NCI-H146 treated with DMSO at 0.1 percent for 48 hours (cell line): ENCODE results near the gene USH1G.
A peak's percentile ranks its signal among the peaks of the same experiment; 100 is the strongest.
"Not testable (repeated sequence)": the region's sequence is repeated elsewhere in the genome, so short reads cannot be mapped to it uniquely, and the experiment has no call there.

ENCODE experiments used
- DNase-seq: peaks from one replicate; lab custom pipeline; 2025; ENCODE audit not compliant: unreplicated experiment; lab: John Stamatoyannopoulos, UW

Gene USH1G

GRCh38 chr17:74935585-74936469, 12.8 kb upstream of the USH1G start, which contains the start of gene OTOP3:
OTOP3 (plus strand) TSS chr17:74935898; CDS start chr17:74935922, 24 bp downstream.
- peak; percentile 66 for DNase-seq

- no peak for DNase-seq
Measured at GRCh38 chr17:74935048-74935447, 12.0 kb upstream of the USH1G start.

- no peak for DNase-seq
Measured at GRCh38 chr17:74930535-74931036, 7.5 kb upstream of the USH1G start.

- DNase-seq, result no peak
Measured at GRCh38 chr17:74928786-74929185, 5.7 kb upstream of the USH1G start.

- no peak for DNase-seq
Measured at GRCh38 chr17:74925242-74925641, 2.2 kb upstream of the USH1G start.

DNA sequence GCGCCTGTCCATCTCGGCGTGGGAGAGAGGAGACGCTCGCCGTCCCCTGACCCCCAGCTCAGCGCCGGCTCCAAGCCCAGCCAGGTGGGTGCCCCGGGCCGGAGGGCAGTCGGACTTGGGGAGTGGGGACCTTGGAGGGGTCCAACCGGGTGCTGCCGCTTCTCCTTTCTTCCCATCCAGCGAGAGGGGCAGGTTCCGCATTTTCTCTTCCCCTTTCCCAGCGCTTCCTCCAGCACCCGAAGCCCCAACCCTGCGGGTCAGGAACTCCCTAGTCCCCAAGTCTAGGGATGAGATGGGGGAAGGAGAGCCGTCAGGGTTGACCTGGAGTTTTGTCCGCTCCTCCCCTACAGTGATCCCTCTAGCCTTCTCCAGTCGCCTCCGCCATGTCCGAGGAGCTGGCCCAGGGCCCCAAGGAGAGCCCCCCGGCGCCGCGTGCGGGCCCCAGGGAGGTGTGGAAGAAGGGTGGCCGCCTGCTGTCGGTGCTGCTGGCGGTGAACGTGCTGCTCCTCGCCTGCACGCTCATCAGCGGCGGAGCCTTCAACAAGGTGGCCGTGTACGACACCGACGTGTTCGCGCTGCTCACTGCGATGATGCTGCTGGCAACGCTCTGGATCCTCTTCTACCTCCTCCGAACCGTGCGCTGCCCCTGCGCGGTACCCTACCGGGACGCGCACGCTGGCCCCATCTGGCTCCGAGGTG, 1.3 kb upstream of the USH1G start, which contains the start of gene OTOP2:
Gene OTOP2, plus strand, starts transcription at position 24 of the 699 bp plus-strand sequence. Its CDS starts 360 bp downstream, at position 384.
- DNase-seq, result no peak

GRCh38 chr17:74923538-74924249, 639 bp upstream of the USH1G start:
- DNase-seq, result no peak

- no peak for DNase-seq
Measured at GRCh38 chr17:74922172-74922571, 883 bp downstream of the USH1G start.

DNA sequence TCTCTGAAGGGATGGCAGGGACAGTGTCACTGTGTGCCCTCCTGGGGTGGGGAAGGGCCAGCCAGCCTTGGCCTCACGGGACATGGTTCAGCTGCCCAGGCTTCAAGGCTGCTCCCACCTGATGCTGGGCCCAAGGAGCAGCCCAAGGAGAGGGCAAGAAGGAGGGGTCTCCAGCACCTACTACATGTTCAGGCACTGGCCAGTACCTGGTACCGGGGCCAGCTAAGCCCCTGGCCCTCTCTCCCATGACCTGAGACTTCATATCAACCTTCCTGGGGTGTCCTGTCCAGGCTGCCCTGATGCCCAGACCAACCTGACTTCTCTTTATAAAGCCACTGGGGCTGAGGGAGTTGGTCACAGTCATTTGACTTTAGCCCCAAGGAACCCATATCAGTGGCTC, 1.3 kb downstream of the USH1G start:
- DNase-seq, result no peak

- DNase-seq, result no peak
Measured at GRCh38 chr17:74921026-74921681, 1.9 kb downstream of the USH1G start.

DNA sequence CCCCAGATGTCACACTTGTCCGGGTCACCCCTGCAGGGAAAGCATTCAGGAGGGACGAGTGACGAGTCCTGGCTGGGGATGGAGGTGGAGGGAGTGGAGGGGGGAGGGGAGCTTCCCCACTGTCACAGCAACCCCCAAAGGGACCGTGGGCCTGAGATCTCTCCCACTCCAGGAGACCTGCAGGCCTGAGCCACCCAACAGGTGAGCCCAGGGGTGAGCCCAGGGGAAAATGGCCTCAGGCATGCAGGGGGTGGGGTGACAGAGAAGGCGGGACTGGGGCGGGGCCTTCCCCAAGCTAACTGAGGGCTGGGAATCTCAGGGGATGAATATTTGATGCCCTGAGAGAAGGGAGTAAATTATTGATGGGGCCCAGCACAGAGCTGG, 2.4 kb downstream of the USH1G start:
- DNase-seq, result peak; percentile 15

DNA sequence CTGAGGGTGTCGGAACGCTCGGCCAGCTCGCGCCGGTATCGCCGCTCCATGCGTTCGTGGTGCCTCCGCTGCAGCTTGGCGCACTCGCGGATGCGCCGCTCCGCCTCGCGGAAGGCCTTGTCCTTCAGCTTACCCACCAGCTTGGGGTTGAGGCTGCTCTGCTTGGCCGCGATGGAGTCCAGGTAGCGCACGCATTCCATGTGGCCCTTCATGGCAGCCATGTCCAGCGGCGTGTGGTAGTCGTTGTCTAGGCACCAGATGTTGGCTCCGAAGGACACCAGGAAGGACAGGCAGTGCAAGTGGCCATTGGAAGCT, 2.8 kb downstream of the USH1G start:
- no peak for DNase-seq

GRCh38 chr17:74919440-74920305, 3.4 kb downstream of the USH1G start:
- DNase-seq, result peak; percentile 18

GRCh38 chr17:74918906-74919305, 4.1 kb downstream of the USH1G start:
- no peak for DNase-seq

DNA sequence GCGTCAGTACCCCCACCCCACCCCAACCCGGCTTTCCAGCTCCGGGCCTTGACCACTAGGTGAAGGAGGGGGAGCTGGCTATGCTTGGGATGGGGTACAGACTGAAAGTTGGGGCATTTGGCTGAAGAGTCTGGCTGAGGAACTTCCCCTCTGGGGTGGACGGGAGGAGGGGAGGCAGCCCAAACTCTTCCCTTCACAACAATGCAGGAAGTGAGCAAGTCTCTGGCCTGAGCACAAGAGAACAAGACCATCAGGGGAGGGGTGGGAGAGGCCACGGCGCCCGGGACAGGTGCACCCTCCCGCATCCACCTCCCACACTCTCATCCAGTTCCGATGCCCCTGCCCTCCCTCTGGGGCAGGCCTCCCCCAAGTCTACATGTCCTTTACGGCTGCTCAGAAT, 5.6 kb downstream of the USH1G start:
- DNase-seq, result no peak

DNA sequence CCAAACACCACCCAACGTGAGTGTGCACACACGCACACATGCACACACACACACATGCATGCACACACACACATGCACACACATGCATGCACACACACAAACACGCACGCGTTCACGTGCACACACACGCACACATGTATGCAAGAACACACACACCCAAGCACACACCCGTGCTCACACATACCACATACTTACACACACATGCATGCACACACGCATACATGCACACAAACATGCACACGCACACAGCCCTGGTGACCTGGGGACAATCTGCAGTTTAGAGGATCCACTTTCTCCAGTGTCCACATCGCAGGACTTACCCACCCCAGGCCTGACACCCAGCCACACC, 6.2 kb downstream of the USH1G start:
- DNase-seq, result no peak

DNA sequence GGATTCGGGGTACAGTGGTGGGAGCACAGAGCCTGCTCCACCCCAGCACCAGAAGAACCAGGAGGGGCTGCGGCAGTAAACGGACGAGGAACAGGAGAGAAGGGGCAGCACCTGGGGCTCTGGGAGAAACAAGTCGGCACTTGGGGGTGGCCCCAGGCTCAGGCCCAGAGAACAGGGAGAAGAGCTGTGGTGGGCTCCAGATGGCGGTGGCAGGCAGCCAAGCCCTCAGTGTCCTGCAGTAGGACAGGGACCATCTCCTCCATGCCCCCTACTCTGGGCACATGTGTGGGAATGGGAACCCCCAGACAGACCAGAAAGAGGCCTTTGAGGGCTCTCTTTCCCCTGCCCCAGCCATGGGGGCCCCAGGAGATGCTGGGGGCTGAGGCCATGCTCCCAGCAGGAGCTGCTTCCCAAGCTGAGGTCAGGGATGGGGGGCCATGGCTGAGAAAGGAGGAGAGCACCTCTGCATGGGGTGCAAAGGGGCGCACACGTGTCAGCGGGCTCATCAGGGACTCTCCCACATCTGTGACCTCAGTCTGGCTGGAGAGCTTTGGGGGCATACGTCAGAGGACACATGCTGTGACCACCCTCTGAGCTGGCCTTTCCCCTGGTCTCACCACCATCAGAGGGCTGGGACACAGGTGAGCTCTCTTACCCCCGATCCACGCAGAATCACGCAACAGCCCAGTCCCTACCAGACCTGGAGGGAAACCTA, 6.8 kb downstream of the USH1G start:
- no peak for DNase-seq

DNA sequence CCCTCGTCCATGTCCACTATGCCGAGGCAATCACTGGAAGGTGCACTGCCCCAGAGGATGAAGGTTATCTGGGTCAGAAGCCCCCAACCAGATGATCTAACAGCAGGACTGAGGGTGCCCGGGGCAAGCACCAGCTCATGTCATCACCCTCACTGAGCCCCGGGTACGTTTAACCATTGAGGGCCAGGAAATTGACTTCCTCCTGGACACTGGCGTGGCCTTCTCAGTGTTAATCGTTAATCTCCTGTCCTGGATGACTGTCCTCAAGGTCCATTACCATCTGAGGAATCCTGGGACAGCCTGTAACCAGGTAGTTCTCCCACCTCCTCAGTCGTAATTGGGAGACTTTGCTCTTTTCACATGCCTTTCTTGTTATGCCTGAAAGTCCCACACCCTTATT, 11.6 kb downstream of the USH1G start:
- not testable (repeated sequence) for DNase-seq

DNA sequence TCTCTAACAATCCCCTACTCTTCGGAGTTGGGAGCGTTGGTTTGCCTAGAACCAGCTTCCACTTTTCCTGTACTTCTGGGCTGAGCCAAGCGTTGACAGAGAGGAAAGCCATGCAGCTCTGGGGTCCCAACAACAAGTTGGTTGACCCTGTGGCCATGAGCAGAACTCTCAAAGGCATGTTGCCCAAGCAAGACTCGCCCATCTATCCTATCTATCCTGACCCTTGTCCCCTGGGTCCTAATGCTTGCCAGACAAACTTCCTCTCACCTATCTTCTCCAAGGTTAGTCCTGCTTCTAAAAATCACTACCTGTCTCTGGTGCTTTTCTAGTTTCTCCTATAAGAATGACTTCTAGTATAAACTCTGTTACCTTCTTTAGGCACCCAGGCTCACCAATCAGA, 14.0 kb downstream of the USH1G start:
- not testable (repeated sequence) for DNase-seq
